Rectal smooth muscle tissue (tissue), 1 donor: ENCODE measurements around the gene DGCR8.

Experiments used
- H3K27ac ChIP-seq: one replicate; pipeline ENCODE4 v1.7.0; 2013; ENCODE audit warnings: low read depth, low read length, inconsistent platforms
- H3K27me3 ChIP-seq: one replicate; pipeline ENCODE4 v1.7.0; 2013; ENCODE audit warnings: low read length; ENCODE audit not compliant: control insufficient read depth, insufficient read depth
- H3K36me3 ChIP-seq: one replicate; pipeline ENCODE4 v1.7.0; 2013; ENCODE audit warnings: low read length; ENCODE audit not compliant: control insufficient read depth, insufficient read depth
- H3K4me1 ChIP-seq: one replicate; pipeline ENCODE4 v1.7.0; 2013; ENCODE audit warnings: low read length; ENCODE audit not compliant: control insufficient read depth, insufficient read depth
- H3K4me3 ChIP-seq: one replicate; pipeline ENCODE4 v1.7.0; 2013; ENCODE audit warnings: low read length
- H3K9ac ChIP-seq: one replicate; pipeline ENCODE4 v1.7.0; 2013; ENCODE audit warnings: low read length

The DGCR8 gene

GRCh38 chr22:20149257-20150250, 69.5 kb downstream of the DGCR8 start:
- H3K27ac ChIP-seq: no peak overlapping the region
- no peaks in the 10 kb centered on the region for H3K36me3 ChIP-seq
- no peak overlapping the region for H3K9ac ChIP-seq
- no peaks in the 10 kb centered on the region for H3K27me3 ChIP-seq
- H3K4me1 ChIP-seq: no peaks in the 10 kb centered on the region
- H3K4me3 ChIP-seq: no peak overlapping the region

- no peak within 1 kb of the TSS for H3K27ac ChIP-seq
Observed at GRCh38 chr22:20150381-20151275, 70.6 kb downstream of the DGCR8 start, which contains the start of gene CCDC188. TSS of gene CCDC188 (minus strand) at chr22:20151055. CDS start at chr22:20150986, 69 bp downstream.

GRCh38 chr22:20151276-20151588, 71.2 kb downstream of the DGCR8 start:
- no peaks in the 10 kb centered on the region for H3K4me1 ChIP-seq
- H3K27ac ChIP-seq: no peak overlapping the region
- no peak overlapping the region for H3K4me3 ChIP-seq
- H3K9ac ChIP-seq: no peak overlapping the region
- peaks cover 3% of the 10 kb centered on the region for H3K27me3 ChIP-seq
- no peaks in the 10 kb centered on the region for H3K36me3 ChIP-seq

More at GRCh38 chr22:20150381-20151275, 70.6 kb downstream of the DGCR8 start, which contains the start of gene CCDC188:
- H3K4me3 ChIP-seq: no peak within 1 kb of the TSS
- no peaks in the 10 kb centered on the region for H3K4me1 ChIP-seq
- peaks cover 3% of the 10 kb centered on the region for H3K27me3 ChIP-seq
- H3K9ac ChIP-seq: no peak within 1 kb of the TSS
- H3K36me3 ChIP-seq: no peaks in the 10 kb centered on the region

GRCh38 chr22:20152464-20152890, 72.4 kb downstream of the DGCR8 start:
- Histone ChIP-seq H3K27ac (no peak overlapping the region), H3K4me1 (no peaks in the 10 kb centered on the region), H3K36me3 (no peaks in the 10 kb centered on the region), H3K27me3 (peaks cover 6% of the 10 kb centered on the region), H3K4me3 (no peak overlapping the region), H3K9ac (no peak overlapping the region)

- H3K36me3 ChIP-seq: no peaks in the 10 kb centered on the region
- no peak overlapping the region for H3K27ac ChIP-seq
- peaks cover 6% of the 10 kb centered on the region for H3K27me3 ChIP-seq
- H3K9ac ChIP-seq: no peak overlapping the region
- no peaks in the 10 kb centered on the region for H3K4me1 ChIP-seq
- H3K4me3 ChIP-seq: no peak overlapping the region
Observed at GRCh38 chr22:20153945-20154344, 73.9 kb downstream of the DGCR8 start.

- no peak overlapping the region for H3K4me3 ChIP-seq
- H3K27me3 ChIP-seq: peaks cover 6% of the 10 kb centered on the region
Observed at GRCh38 chr22:20154602-20155187, 74.7 kb downstream of the DGCR8 start.

GRCh38 chr22:20155330-20156041, 75.4 kb downstream of the DGCR8 start:
- no peak overlapping the region for H3K4me3 ChIP-seq
- no peaks in the 10 kb centered on the region for H3K36me3 ChIP-seq
- H3K27me3 ChIP-seq: peaks cover 6% of the 10 kb centered on the region
- no peak overlapping the region for H3K9ac ChIP-seq
- no peaks in the 10 kb centered on the region for H3K4me1 ChIP-seq
- H3K27ac ChIP-seq: no peak overlapping the region

More at GRCh38 chr22:20154602-20155187, 74.7 kb downstream of the DGCR8 start:
- Histone ChIP-seq H3K27ac (no peak overlapping the region), H3K4me1 (no peaks in the 10 kb centered on the region), H3K36me3 (no peaks in the 10 kb centered on the region), H3K9ac (no peak overlapping the region)

- Histone ChIP-seq H3K27ac (no peak overlapping the region), H3K36me3 (no peaks in the 10 kb centered on the region), H3K4me3 (no peak overlapping the region), H3K4me1 (no peaks in the 10 kb centered on the region), H3K27me3 (peaks cover 6% of the 10 kb centered on the region), H3K9ac (no peak overlapping the region)
Observed at GRCh38 chr22:20156042-20156389, 76.0 kb downstream of the DGCR8 start.

- Histone ChIP-seq H3K9ac (no peak overlapping the region), H3K4me1 (no peaks in the 10 kb centered on the region), H3K27ac (no peak overlapping the region), H3K27me3 (peaks cover 6% of the 10 kb centered on the region), H3K4me3 (no peak overlapping the region), H3K36me3 (no peaks in the 10 kb centered on the region)
Observed at GRCh38 chr22:20156611-20157429, 76.8 kb downstream of the DGCR8 start.

GRCh38 chr22:20157430-20158183, 77.6 kb downstream of the DGCR8 start:
- Histone ChIP-seq H3K27me3 (peaks cover 6% of the 10 kb centered on the region), H3K4me1 (no peaks in the 10 kb centered on the region), H3K36me3 (no peaks in the 10 kb centered on the region), H3K9ac (no peak overlapping the region), H3K4me3 (no peak overlapping the region), H3K27ac (no peak overlapping the region)
